Gastroesophageal sphincter (tissue), 3 donors: ENCODE data around the gene SPEF2.

Experiments
- CTCF ChIP-seq, 4 experiments: fragments of 200-600 bp in 2 of 4; fragments of 450-650 bp in 2 of 4; sonication (generic) in 1 of 4; IDR thresholded peaks; one replicate each; pipeline ENCODE4 v1.5.1; 2017 to 2019; ENCODE audit warnings: antibody characterized with exemption in 4 of 4, mild to moderate bottlenecking in 2 of 4, moderate library complexity in 2 of 4
- EP300 ChIP-seq: sonication (generic); formaldehyde crosslinking; IDR thresholded peaks from one replicate; pipeline ENCODE4 v1.6.1; 2017; ENCODE audit warnings: antibody characterized with exemption, mild to moderate bottlenecking
- POLR2A ChIP-seq, 2 donors: fragments of 450-650 bp; IDR thresholded peaks; one replicate each; pipeline ENCODE4 v1.6.1; 2017; ENCODE audit warnings: antibody characterized with exemption in 2 of 2, mild to moderate bottlenecking in 2 of 2, moderate library complexity in 1 of 2
- POLR2AphosphoS5 ChIP-seq: sonication (generic); formaldehyde crosslinking; IDR thresholded peaks from one replicate; pipeline ENCODE4 v1.6.1; 2017; ENCODE audit warnings: antibody characterized with exemption

- no peak for TF ChIP-seq CTCF (IDR thresholded peaks at IDR 0.05)
- TF ChIP-seq EP300 = no peak
- TF ChIP-seq POLR2AphosphoS5 = no peak
- TF ChIP-seq POLR2A (IDR thresholded peaks at IDR 0.05) = no peak
Observed at GRCh38 chr5:35854248-35854647, 236.6 kb downstream of the SPEF2 start.
